ENCODE results near the gene DNAJB14.
A peak's percentile ranks its signal among the peaks of the same experiment; 100 is the strongest.

The DNAJB14 gene

GRCh38 chr4:99946356-99947189 is at the start of gene DNAJB14:
Gene DNAJB14, minus strand, starts transcription at chr4:99946618. Its CDS starts 47 bp downstream, at chr4:99946571.
- H3K27ac ChIP-seq (ENCODE audit: low read depth in 2 of 2, low read length in 2 of 2) = peak within 1 kb of the TSS; percentile 98 to 99
- no peaks in the 10 kb centered on the region for H3K36me3 ChIP-seq (ENCODE audit: control insufficient read depth in 2 of 2, insufficient read depth in 2 of 2, low read length in 2 of 2)
- peaks cover 15 to 25% of the 10 kb centered on the region in 2 donors for H3K4me1 ChIP-seq (ENCODE audit: control insufficient read depth in 2 of 2, insufficient read depth in 2 of 2, low read length in 2 of 2)
- peak within 1 kb of the TSS; percentile 90 for H3K4me3 ChIP-seq (ENCODE audit: low read length in 2 of 2)
- H3K9me3 ChIP-seq (ENCODE audit: control insufficient read depth in 2 of 2, low read length in 2 of 2) = no peaks in the 10 kb centered on the region
- H3K27me3 ChIP-seq (ENCODE audit: control insufficient read depth in 2 of 2, insufficient read depth in 2 of 2, low read length in 2 of 2) = no peaks in the 10 kb centered on the region
- peak within 1 kb of the TSS; percentile 80 to 96 for H3K9ac ChIP-seq (ENCODE audit: low read depth in 1 of 2, low read length in 2 of 2)

- H3K36me3 ChIP-seq (ENCODE audit: control insufficient read depth in 2 of 2, insufficient read depth in 2 of 2, low read length in 2 of 2) = no peaks in the 10 kb centered on the region
- H3K4me1 ChIP-seq (ENCODE audit: control insufficient read depth in 2 of 2, insufficient read depth in 2 of 2, low read length in 2 of 2) = no peaks in the 10 kb centered on the region
- H3K9me3 ChIP-seq (ENCODE audit: control insufficient read depth in 2 of 2, low read length in 2 of 2) = no peaks in the 10 kb centered on the region
- H3K27me3 ChIP-seq (ENCODE audit: control insufficient read depth in 2 of 2, insufficient read depth in 2 of 2, low read length in 2 of 2) = no peaks in the 10 kb centered on the region
- H3K27ac ChIP-seq (ENCODE audit: low read depth in 2 of 2, low read length in 2 of 2) = no peak overlapping the region
- H3K9ac ChIP-seq (ENCODE audit: low read depth in 1 of 2, low read length in 2 of 2) = no peak overlapping the region
- no peak overlapping the region for H3K4me3 ChIP-seq (ENCODE audit: low read length in 2 of 2)
Measured at GRCh38 chr4:99991741-99992140, 45.3 kb upstream of the DNAJB14 start.

- Histone ChIP-seq H3K36me3 (ENCODE audit: control insufficient read depth in 2 of 2, insufficient read depth in 2 of 2, low read length in 2 of 2) (no peaks in the 10 kb centered on the region), H3K4me1 (ENCODE audit: control insufficient read depth in 2 of 2, insufficient read depth in 2 of 2, low read length in 2 of 2) (no peaks in the 10 kb centered on the region), H3K27me3 (ENCODE audit: control insufficient read depth in 2 of 2, insufficient read depth in 2 of 2, low read length in 2 of 2) (no peaks in the 10 kb centered on the region), H3K27ac (ENCODE audit: low read depth in 2 of 2, low read length in 2 of 2) (no peak overlapping the region), H3K9ac (ENCODE audit: low read depth in 1 of 2, low read length in 2 of 2) (no peak overlapping the region), H3K9me3 (ENCODE audit: control insufficient read depth in 2 of 2, low read length in 2 of 2) (no peaks in the 10 kb centered on the region), H3K4me3 (ENCODE audit: low read length in 2 of 2) (no peak overlapping the region)
Measured at GRCh38 chr4:99987681-99988080, 41.3 kb upstream of the DNAJB14 start.

- Histone ChIP-seq H3K9ac (ENCODE audit: low read depth in 1 of 2, low read length in 2 of 2) (no peak overlapping the region), H3K9me3 (ENCODE audit: control insufficient read depth in 2 of 2, low read length in 2 of 2) (no peaks in the 10 kb centered on the region), H3K27me3 (ENCODE audit: control insufficient read depth in 2 of 2, insufficient read depth in 2 of 2, low read length in 2 of 2) (no peaks in the 10 kb centered on the region), H3K36me3 (ENCODE audit: control insufficient read depth in 2 of 2, insufficient read depth in 2 of 2, low read length in 2 of 2) (no peaks in the 10 kb centered on the region), H3K27ac (ENCODE audit: low read depth in 2 of 2, low read length in 2 of 2) (no peak overlapping the region), H3K4me1 (ENCODE audit: control insufficient read depth in 2 of 2, insufficient read depth in 2 of 2, low read length in 2 of 2) (no peaks in the 10 kb centered on the region), H3K4me3 (ENCODE audit: low read length in 2 of 2) (no peak overlapping the region)
Measured at GRCh38 chr4:99986792-99987191, 40.4 kb upstream of the DNAJB14 start.

GRCh38 chr4:99983289-99983943 is 37.0 kb upstream of the DNAJB14 start:
- Histone ChIP-seq H3K4me3 (ENCODE audit: low read length in 2 of 2) (no peak overlapping the region), H3K4me1 (ENCODE audit: control insufficient read depth in 2 of 2, insufficient read depth in 2 of 2, low read length in 2 of 2) (no peaks in the 10 kb centered on the region), H3K9me3 (ENCODE audit: control insufficient read depth in 2 of 2, low read length in 2 of 2) (no peaks in the 10 kb centered on the region), H3K36me3 (ENCODE audit: control insufficient read depth in 2 of 2, insufficient read depth in 2 of 2, low read length in 2 of 2) (no peaks in the 10 kb centered on the region), H3K27me3 (ENCODE audit: control insufficient read depth in 2 of 2, insufficient read depth in 2 of 2, low read length in 2 of 2) (no peaks in the 10 kb centered on the region), H3K27ac (ENCODE audit: low read depth in 2 of 2, low read length in 2 of 2) (no peak overlapping the region), H3K9ac (ENCODE audit: low read depth in 1 of 2, low read length in 2 of 2) (no peak overlapping the region)

- no peak overlapping the region for H3K27ac ChIP-seq (ENCODE audit: low read depth in 2 of 2, low read length in 2 of 2)
- H3K9me3 ChIP-seq (ENCODE audit: control insufficient read depth in 2 of 2, low read length in 2 of 2) = no peaks in the 10 kb centered on the region
- no peaks in the 10 kb centered on the region for H3K27me3 ChIP-seq (ENCODE audit: control insufficient read depth in 2 of 2, insufficient read depth in 2 of 2, low read length in 2 of 2)
- H3K36me3 ChIP-seq (ENCODE audit: control insufficient read depth in 2 of 2, insufficient read depth in 2 of 2, low read length in 2 of 2) = no peaks in the 10 kb centered on the region
- no peaks in the 10 kb centered on the region for H3K4me1 ChIP-seq (ENCODE audit: control insufficient read depth in 2 of 2, insufficient read depth in 2 of 2, low read length in 2 of 2)
- H3K9ac ChIP-seq (ENCODE audit: low read depth in 1 of 2, low read length in 2 of 2) = no peak overlapping the region
- H3K4me3 ChIP-seq (ENCODE audit: low read length in 2 of 2) = no peak overlapping the region
Measured at GRCh38 chr4:99979872-99980271, 33.5 kb upstream of the DNAJB14 start.

GRCh38 chr4:99971453-99972111 is 25.2 kb upstream of the DNAJB14 start:
- H3K27me3 ChIP-seq (ENCODE audit: control insufficient read depth in 2 of 2, insufficient read depth in 2 of 2, low read length in 2 of 2) = peaks cover 0 to 2% of the 10 kb centered on the region in 2 donors
- H3K4me1 ChIP-seq (ENCODE audit: control insufficient read depth in 2 of 2, insufficient read depth in 2 of 2, low read length in 2 of 2) = no peaks in the 10 kb centered on the region
- no peak overlapping the region for H3K9ac ChIP-seq (ENCODE audit: low read depth in 1 of 2, low read length in 2 of 2)
- no peak overlapping the region for H3K4me3 ChIP-seq (ENCODE audit: low read length in 2 of 2)
- no peak overlapping the region for H3K27ac ChIP-seq (ENCODE audit: low read depth in 2 of 2, low read length in 2 of 2)
- H3K36me3 ChIP-seq (ENCODE audit: control insufficient read depth in 2 of 2, insufficient read depth in 2 of 2, low read length in 2 of 2) = no peaks in the 10 kb centered on the region
- H3K9me3 ChIP-seq (ENCODE audit: control insufficient read depth in 2 of 2, low read length in 2 of 2) = no peaks in the 10 kb centered on the region

- H3K27me3 ChIP-seq (ENCODE audit: control insufficient read depth in 2 of 2, insufficient read depth in 2 of 2, low read length in 2 of 2) = peaks cover 0 to 2% of the 10 kb centered on the region in 2 donors
- H3K9me3 ChIP-seq (ENCODE audit: control insufficient read depth in 2 of 2, low read length in 2 of 2) = no peaks in the 10 kb centered on the region
- no peak overlapping the region for H3K4me3 ChIP-seq (ENCODE audit: low read length in 2 of 2)
- no peak overlapping the region for H3K9ac ChIP-seq (ENCODE audit: low read depth in 1 of 2, low read length in 2 of 2)
- no peaks in the 10 kb centered on the region for H3K4me1 ChIP-seq (ENCODE audit: control insufficient read depth in 2 of 2, insufficient read depth in 2 of 2, low read length in 2 of 2)
- no peaks in the 10 kb centered on the region for H3K36me3 ChIP-seq (ENCODE audit: control insufficient read depth in 2 of 2, insufficient read depth in 2 of 2, low read length in 2 of 2)
- H3K27ac ChIP-seq (ENCODE audit: low read depth in 2 of 2, low read length in 2 of 2) = no peak overlapping the region
Measured at GRCh38 chr4:99968330-99968729, 21.9 kb upstream of the DNAJB14 start.

- no peaks in the 10 kb centered on the region for H3K9me3 ChIP-seq (ENCODE audit: control insufficient read depth in 2 of 2, low read length in 2 of 2)
- H3K4me1 ChIP-seq (ENCODE audit: control insufficient read depth in 2 of 2, insufficient read depth in 2 of 2, low read length in 2 of 2) = no peaks in the 10 kb centered on the region
- peaks cover 0 to under 1% of the 10 kb centered on the region in 2 donors for H3K27me3 ChIP-seq (ENCODE audit: control insufficient read depth in 2 of 2, insufficient read depth in 2 of 2, low read length in 2 of 2)
- no peaks in the 10 kb centered on the region for H3K36me3 ChIP-seq (ENCODE audit: control insufficient read depth in 2 of 2, insufficient read depth in 2 of 2, low read length in 2 of 2)
- H3K27ac ChIP-seq (ENCODE audit: low read depth in 2 of 2, low read length in 2 of 2) = no peak overlapping the region
- no peak overlapping the region for H3K4me3 ChIP-seq (ENCODE audit: low read length in 2 of 2)
- H3K9ac ChIP-seq (ENCODE audit: low read depth in 1 of 2, low read length in 2 of 2) = no peak overlapping the region
Measured at GRCh38 chr4:99966692-99967091, 20.3 kb upstream of the DNAJB14 start.
